ENCODE measurements around the gene FUT7.

Gene FUT7

GRCh38 chr9:136985027-136985602 is 46.8 kb downstream of the FUT7 start:
- no peak for DNase-seq (ENCODE audit: low spot score)
- no peak for TF ChIP-seq CTCF (IDR thresholded peaks at IDR 0.05; ENCODE audit: extremely low read depth, missing control alignments)

GRCh38 chr9:136984464-136985026 is 47.3 kb downstream of the FUT7 start:
- no peak for DNase-seq (ENCODE audit: low spot score)
- TF ChIP-seq CTCF (IDR thresholded peaks at IDR 0.05; ENCODE audit: extremely low read depth, missing control alignments): no peak

- no peak for DNase-seq (ENCODE audit: low spot score)
- no peak for TF ChIP-seq CTCF (IDR thresholded peaks at IDR 0.05; ENCODE audit: extremely low read depth, missing control alignments)
These were observed 48.1 kb downstream of the FUT7 start for GRCh38 chr9:136983656-136984314.

- no peak for DNase-seq (ENCODE audit: low spot score)
- no peak for TF ChIP-seq CTCF (IDR thresholded peaks at IDR 0.05; ENCODE audit: extremely low read depth, missing control alignments)
These were observed 48.7 kb downstream of the FUT7 start for GRCh38 chr9:136983167-136983566.

- DNase-seq (ENCODE audit: low spot score): no peak
- no peak for TF ChIP-seq CTCF (IDR thresholded peaks at IDR 0.05; ENCODE audit: extremely low read depth, missing control alignments)
These were observed 49.4 kb downstream of the FUT7 start, which contains the start of gene LCNL1 for GRCh38 chr9:136982232-136983051. TSS of gene LCNL1 (plus strand) at chr9:136982993. CDS start at chr9:136983587, 594 bp downstream.

GRCh38 chr9:136981588-136982231 is 50.2 kb downstream of the FUT7 start:
- DNase-seq (ENCODE audit: low spot score): no peak
- TF ChIP-seq CTCF (IDR thresholded peaks at IDR 0.05; ENCODE audit: extremely low read depth, missing control alignments): no peak

Measured in GM20000 (cell line).